IMR-90 (cell line): Measurements from ENCODE around the gene BRMS1. TPM values are rescaled to one million over a fixed set of nuclear protein-coding genes. Genes with fewer than 3 reads are reported as not detected.

Experiments used
- ATAC-seq: fragments of 200-7000 bp; cut with Tn5 transposase; 2 replicates; pipeline ENCODE4 v1.9.1; 2020; ENCODE audit warnings: low read depth, mild to moderate bottlenecking, moderate library complexity
- BruUV-seq: library from RNA; stranded (reverse); fragments of 400-500 nt; replicated peaks from 2 replicates; lab custom pipeline; 2021; lab: Mats Ljungman, UMichigan
- CTCF ChIA-PET: fragments of 300-600 bp; formaldehyde crosslinking; extraction: SDS; loops from one replicate; lab custom pipeline; 2021; ENCODE audit warnings: antibody characterized with exemption; lab: Yijun Ruan, JAX
- POLR2A ChIA-PET: fragments of 300-600 bp; sonication (Branson Sonifier 250); formaldehyde crosslinking; loops from one replicate; lab custom pipeline; 2022; ENCODE audit warnings: antibody characterized with exemption; ENCODE audit not compliant: unreplicated experiment; lab: Charles Lee
- DNase-seq: peaks from one replicate; pipeline ENCODE4 v3.0.0; 2013
- H2AFZ ChIP-seq: replicated peaks from 2 replicates; pipeline ENCODE3; 2013; ENCODE audit warnings: low read length, mild to moderate bottlenecking; ENCODE audit not compliant: poor library complexity
- H2AK5ac ChIP-seq: 2 replicates; pipeline ENCODE4 v1.6.1; 2013; ENCODE audit warnings: low read depth, low read length, inconsistent platforms
- H2AK9ac ChIP-seq: replicated peaks from 2 replicates; pipeline ENCODE3; 2013; ENCODE audit warnings: mild to moderate bottlenecking, low read depth, low read length, moderate library complexity; ENCODE audit not compliant: poor library complexity
- H2BK120ac ChIP-seq: 2 replicates; pipeline ENCODE4 v1.6.1; 2013; ENCODE audit warnings: low read depth, low read length, inconsistent platforms
- H2BK15ac ChIP-seq: 3 replicates; pipeline ENCODE4 v1.6.1; 2013; ENCODE audit warnings: low read depth, low read length, inconsistent platforms
- H2BK20ac ChIP-seq: 2 replicates; pipeline ENCODE4 v1.6.1; 2013; ENCODE audit warnings: low read depth, mild to moderate bottlenecking, inconsistent platforms, low read length, moderate library complexity
- H2BK5ac ChIP-seq: 2 replicates; pipeline ENCODE4 v1.6.1; 2013; ENCODE audit warnings: mild to moderate bottlenecking, low read depth, low read length, inconsistent platforms; ENCODE audit not compliant: poor library complexity, severe bottlenecking
- H3K14ac ChIP-seq: replicated peaks from 2 replicates; pipeline ENCODE4 v1.6.1; 2013; ENCODE audit warnings: low read depth, low read length, inconsistent platforms
- H3K18ac ChIP-seq: 2 replicates; pipeline ENCODE4 v1.6.1; 2013; ENCODE audit warnings: low read depth, low read length, control low read depth
- H3K23ac ChIP-seq: 2 replicates; pipeline ENCODE4 v1.6.1; 2013; ENCODE audit warnings: low read depth, low read length, inconsistent platforms
- H3K27ac ChIP-seq: 2 replicates; pipeline ENCODE4 v1.5.1; 2013; ENCODE audit warnings: mild to moderate bottlenecking, control low read depth, low read length; ENCODE audit not compliant: insufficient read depth
- H3K27me3 ChIP-seq: 2 replicates; pipeline ENCODE4 v1.6.1; 2013; ENCODE audit warnings: low read length; ENCODE audit not compliant: control insufficient read depth, insufficient read depth
- H3K36me3 ChIP-seq: 2 replicates; pipeline ENCODE4 v1.6.1; 2013; ENCODE audit warnings: low read length, mixed read lengths; ENCODE audit not compliant: control insufficient read depth, insufficient read depth
- H3K4ac ChIP-seq: 2 replicates; pipeline ENCODE4 v1.6.1; 2013; ENCODE audit warnings: low read depth, low read length, inconsistent platforms
- H3K4me1 ChIP-seq: 2 replicates; pipeline ENCODE4 v1.6.1; 2013; ENCODE audit warnings: low read length, mixed read lengths; ENCODE audit not compliant: control insufficient read depth, insufficient read depth
- H3K4me2 ChIP-seq: 2 replicates; pipeline ENCODE4 v1.6.1; 2013; ENCODE audit warnings: low read depth, mild to moderate bottlenecking, control low read depth, low read length, moderate library complexity
- H3K4me3 ChIP-seq: 2 replicates; pipeline ENCODE4 v1.5.1; 2013; ENCODE audit warnings: low read depth, mild to moderate bottlenecking, control low read depth, low read length, moderate library complexity; ENCODE audit not compliant: insufficient read depth
- H3K56ac ChIP-seq: 2 replicates; pipeline ENCODE4 v1.6.1; 2013; ENCODE audit warnings: low read length, inconsistent platforms; ENCODE audit not compliant: insufficient read depth; ENCODE audit errors: extremely low read depth
- H3K79me1 ChIP-seq, 2 experiments: 2 replicates each; pipeline ENCODE4 v1.6.1; 2013; ENCODE audit warnings: low read length in 2 of 2, inconsistent platforms in 1 of 2, low read depth in 1 of 2
- H3K9ac ChIP-seq: 2 replicates; pipeline ENCODE4 v1.6.1; 2013; ENCODE audit warnings: low read depth, low read length, control low read depth
- H3K9me1 ChIP-seq: 2 replicates; pipeline ENCODE4 v1.6.1; 2013; ENCODE audit warnings: low read length, inconsistent platforms; ENCODE audit not compliant: insufficient read depth
- H3K9me3 ChIP-seq: 2 replicates; pipeline ENCODE4 v1.6.1; 2013; ENCODE audit warnings: low read length; ENCODE audit not compliant: control insufficient read depth, insufficient read depth
- H4K20me1 ChIP-seq: 2 replicates; pipeline ENCODE4 v1.6.1; 2013; ENCODE audit warnings: low read length, inconsistent platforms; ENCODE audit not compliant: insufficient read depth
- H4K5ac ChIP-seq: 2 replicates; pipeline ENCODE4 v1.6.1; 2013; ENCODE audit warnings: mild to moderate bottlenecking, low read depth, low read length, control low read depth
- H4K8ac ChIP-seq, 2 experiments: 2 replicates each; pipeline ENCODE4 v1.6.1; 2013; ENCODE audit warnings: low read depth in 2 of 2, low read length in 2 of 2, control low read depth in 1 of 2, inconsistent platforms in 1 of 2
- H4K91ac ChIP-seq: 2 replicates; pipeline ENCODE4 v1.6.1; 2013; ENCODE audit warnings: low read depth, low read length, inconsistent platforms; ENCODE audit not compliant: insufficient read depth
- RAD21 ChIP-seq: IDR thresholded peaks from 2 replicates; pipeline ENCODE4 v1.6.1; 2012; ENCODE audit warnings: low read length, improper control_type of control experiment
- SMC3 ChIP-seq: fragments of 150-350 bp; IDR thresholded peaks from 2 replicates; pipeline ENCODE4 v1.6.1; 2016; ENCODE audit warnings: low read depth, mild to moderate bottlenecking, antibody characterized with exemption, low read length, moderate library complexity
- WGBS, 2 experiments: methylation state at CpG; one replicate each; pipeline versions ENCODE4 v1.1.5 to v1.1.7; 2013; ENCODE audit warnings: missing lambda C conversion rate in 2 of 2; ENCODE audit not compliant: insufficient read length in 1 of 2; ENCODE audit errors: extremely low coverage in 2 of 2; 5-methylcytosine and 5-hydroxymethylcytosine counted together
- dilution Hi-C: fragments of 300-500 bp; cut with HindIII; formaldehyde crosslinking; loops from one replicate; pipeline ENCODE4 v1.14.3; 2018; ENCODE audit warnings: low sequenced_read_pairs; ENCODE audit not compliant: unreplicated experiment
- in situ Hi-C: fragments of 300-500 bp; cut with MboI; formaldehyde crosslinking; loops from 3 replicates; pipeline ENCODE4 v1.14.3; 2019; ENCODE audit warnings: low sequenced_read_pairs, inconsistent platforms, mixed read lengths
- intact Hi-C: fragments of 100-400 bp; cut with micrococcal nuclease; formaldehyde crosslinking; loops from 2 replicates; pipeline ENCODE4 v1.10.0; 2022
- polyA plus RNA-seq, 3 experiments: library from polyadenylated mRNA; depleted of rRNA; stranded (reverse); fragments of >200 nt; gene quantifications; 2 replicates each; pipeline ENCODE4 v1.2.3, GENCODE V29; 2012; ENCODE audit warnings: low replicate concordance in 1 of 3
- total RNA-seq: library from RNA; depleted of rRNA; stranded (reverse); fragments of >200 nt; gene quantifications from 2 replicates; pipeline ENCODE4 v1.2.3, GENCODE V29; 2012
- TF ChIP-seq, protein P1 (sequence below): conservative IDR thresholded peaks from 2 replicates; pipeline ENCODE4 v1.5.1; 2012; ENCODE audit warnings: mild to moderate bottlenecking, low read depth, low read length, improper control_type of control experiment

The BRMS1 gene
- total and polyA plus RNA-seq, 2 of the 4 experiments (the other 2 are of a cell fraction): 48.3 to 57.9 TPM

DNA sequence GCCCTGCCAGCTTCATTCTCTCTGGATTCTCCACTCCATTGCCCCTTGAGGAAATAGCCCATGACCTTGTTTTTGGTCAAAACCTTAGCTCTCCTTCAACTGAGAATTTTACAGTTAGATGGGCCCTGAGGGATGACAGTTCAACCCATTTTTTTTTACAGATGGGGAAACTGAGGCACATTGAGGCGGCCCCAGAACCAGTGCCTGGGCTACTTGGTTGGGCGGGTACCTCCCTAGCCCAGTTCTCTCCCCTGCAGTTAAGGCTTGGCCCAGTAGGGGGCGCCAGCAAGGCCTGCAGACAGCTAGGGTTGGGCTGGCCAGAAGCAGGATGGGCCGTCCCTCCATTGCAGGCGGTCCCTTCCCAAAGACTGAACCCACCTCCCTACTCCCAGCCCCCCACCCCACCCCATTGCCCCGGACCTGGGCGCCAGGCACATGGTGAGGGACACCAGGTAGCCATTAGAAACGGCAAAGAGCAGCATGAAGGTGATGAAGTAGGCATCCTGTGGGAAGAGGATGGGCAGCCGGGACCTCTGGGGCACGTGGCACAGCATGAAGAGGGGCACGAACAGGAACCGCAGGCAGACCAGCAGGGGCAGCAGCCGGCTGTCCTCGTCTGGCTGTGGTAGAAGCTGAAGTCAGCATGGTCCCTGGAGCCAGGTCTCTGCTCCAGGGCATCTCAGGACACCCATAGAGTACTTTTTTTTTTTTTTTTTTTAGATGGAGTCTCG, 19.1 kb upstream of the BRMS1 start:
- Histone ChIP-seq H3K14ac (no peak overlapping the region), H4K8ac (no peak overlapping the region), H3K36me3 (no peaks in the 10 kb centered on the region), H3K79me1 (no peaks in the 10 kb centered on the region), H2BK5ac (no peak overlapping the region), H3K18ac (no peak overlapping the region), H2AFZ (no peak overlapping the region), H3K4me3 (no peak overlapping the region), H3K27me3 (peaks cover 2% of the 10 kb centered on the region; the same call in 1 of the 2 replicates), H3K4me1 (no peaks in the 10 kb centered on the region), H3K56ac (no peak overlapping the region), H3K4ac (no peak overlapping the region), H2BK15ac (no peak overlapping the region), H4K20me1 (no peaks in the 10 kb centered on the region), H2AK9ac (no peak overlapping the region), H4K5ac (no peak overlapping the region), H3K23ac (no peak overlapping the region), H3K9me3 (no peaks in the 10 kb centered on the region), H3K4me2 (no peak overlapping the region), H3K9me1 (no peaks in the 10 kb centered on the region), H2BK20ac (no peak overlapping the region), H3K27ac (no peak overlapping the region), H3K9ac (no peak overlapping the region), H4K91ac (no peak overlapping the region), H2BK120ac (no peak overlapping the region), H2AK5ac (no peak overlapping the region)
- dilution Hi-C loops (no loop called here), intact Hi-C loops (no loop called here), in situ Hi-C loops (no loop called here)
- CTCF ChIA-PET: interaction anchor here (0.6 to 1.2 kb wide), 6 partner anchors 16 to 570 kb away, joined by 3 to 7 read pairs (median 5); no protein-coding TSS in a partner anchor
- no TSS peak for BruUV-seq
- POLR2A ChIA-PET: no interaction called here
- no CpG with 5 or more reads among the region's 15 CpGs for WGBS, 2 experiments
- TF ChIP-seq SMC3 (no peak), RAD21 (no peak)
- TF ChIP-seq, protein P1, sequence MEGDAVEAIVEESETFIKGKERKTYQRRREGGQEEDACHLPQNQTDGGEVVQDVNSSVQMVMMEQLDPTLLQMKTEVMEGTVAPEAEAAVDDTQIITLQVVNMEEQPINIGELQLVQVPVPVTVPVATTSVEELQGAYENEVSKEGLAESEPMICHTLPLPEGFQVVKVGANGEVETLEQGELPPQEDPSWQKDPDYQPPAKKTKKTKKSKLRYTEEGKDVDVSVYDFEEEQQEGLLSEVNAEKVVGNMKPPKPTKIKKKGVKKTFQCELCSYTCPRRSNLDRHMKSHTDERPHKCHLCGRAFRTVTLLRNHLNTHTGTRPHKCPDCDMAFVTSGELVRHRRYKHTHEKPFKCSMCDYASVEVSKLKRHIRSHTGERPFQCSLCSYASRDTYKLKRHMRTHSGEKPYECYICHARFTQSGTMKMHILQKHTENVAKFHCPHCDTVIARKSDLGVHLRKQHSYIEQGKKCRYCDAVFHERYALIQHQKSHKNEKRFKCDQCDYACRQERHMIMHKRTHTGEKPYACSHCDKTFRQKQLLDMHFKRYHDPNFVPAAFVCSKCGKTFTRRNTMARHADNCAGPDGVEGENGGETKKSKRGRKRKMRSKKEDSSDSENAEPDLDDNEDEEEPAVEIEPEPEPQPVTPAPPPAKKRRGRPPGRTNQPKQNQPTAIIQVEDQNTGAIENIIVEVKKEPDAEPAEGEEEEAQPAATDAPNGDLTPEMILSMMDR: peak; percentile 47
- ATAC-seq: peak; percentile 56; the same call in 1 of the 2 replicates
- no peak for DNase-seq
